Peyer's patch (tissue), 4 donors: ENCODE results near the gene FRMPD4. TPM values are rescaled to one million over a fixed set of nuclear protein-coding genes. Genes with fewer than 3 reads are reported as not detected.

Experiments
- DNase-seq, 3 donors: peaks; one replicate each; pipeline ENCODE4 v3.0.0-alpha.2; 2017 to 2019
- H3K27ac ChIP-seq, 4 donors: fragments of 200-600 bp; sonication (generic); one replicate each; pipeline ENCODE4 v1.5.1; 2016 to 2019
- H3K27me3 ChIP-seq, 2 donors: fragments of 200-600 bp; sonication (generic); one replicate each; pipeline ENCODE4 v1.5.1; 2019
- H3K36me3 ChIP-seq, 3 donors: fragments of 200-600 bp; sonication (generic); one replicate each; pipeline ENCODE4 v1.5.1; 2016 to 2019
- H3K4me1 ChIP-seq, 4 donors: fragments of 200-600 bp; sonication (generic); one replicate each; pipeline ENCODE4 v1.5.1; 2016 to 2019
- H3K4me3 ChIP-seq, 4 donors: fragments of 200-600 bp; sonication (generic); 1 replicate in 3 of 4; 2 replicates in 1 of 4; pipeline ENCODE4 v1.5.1; 2016 to 2019; ENCODE audit warnings: mild to moderate bottlenecking in 1 of 4
- H3K9me3 ChIP-seq, 4 donors: fragments of 200-600 bp; sonication (generic); one replicate each; pipeline ENCODE4 v1.5.1; 2016 to 2019; ENCODE audit warnings: mild to moderate bottlenecking in 1 of 4
- CTCF ChIP-seq, 6 experiments: fragments of 450-650 bp in 4 of 6; fragments of 200-600 bp in 2 of 6; sonication (generic) in 1 of 6; IDR thresholded peaks; one replicate each; pipeline ENCODE4 v1.5.1; 2017 to 2019; ENCODE audit warnings: antibody characterized with exemption in 6 of 6, mild to moderate bottlenecking in 3 of 6, moderate library complexity in 1 of 6
- POLR2A ChIP-seq, 2 donors: fragments of 450-650 bp; IDR thresholded peaks; one replicate each; pipeline ENCODE4 v1.5.1; 2017; ENCODE audit warnings: antibody characterized with exemption in 2 of 2, mild to moderate bottlenecking in 2 of 2, moderate library complexity in 2 of 2
- total RNA-seq, 4 donors: library from RNA; depleted of rRNA; stranded (reverse); fragments of >200 nt; gene quantifications; one replicate each; pipeline ENCODE4 v1.1.0, GENCODE V29; 2016

The FRMPD4 gene
- total RNA-seq, 4 donors from 2014 or later, result 0.19 TPM; not detected in 3

- Histone ChIP-seq H3K36me3 (no peaks in the 10 kb centered on the region), H3K27me3 (no peaks in the 10 kb centered on the region), H3K27ac (no peak overlapping the region), H3K4me1 (no peaks in the 10 kb centered on the region), H3K4me3 (no peak overlapping the region), H3K9me3 (no peaks in the 10 kb centered on the region)
- DNase-seq, result no peak
- TF ChIP-seq CTCF (IDR thresholded peaks at IDR 0.05) (no peak), POLR2A (IDR thresholded peaks at IDR 0.05) (no peak)
Measured at GRCh38 chrX:12370497-12370986, 232.3 kb downstream of the FRMPD4 start.

GRCh38 chrX:12372111-12372510 lies 233.8 kb downstream of the FRMPD4 start:
- Histone ChIP-seq H3K9me3 (no peaks in the 10 kb centered on the region), H3K4me1 (no peaks in the 10 kb centered on the region), H3K4me3 (no peak overlapping the region), H3K27me3 (no peaks in the 10 kb centered on the region), H3K27ac (no peak overlapping the region), H3K36me3 (no peaks in the 10 kb centered on the region)
- no peak for DNase-seq
- TF ChIP-seq POLR2A (IDR thresholded peaks at IDR 0.05) (no peak), CTCF (IDR thresholded peaks at IDR 0.05) (no peak)

- Histone ChIP-seq H3K27me3 (no peaks in the 10 kb centered on the region), H3K27ac (no peak overlapping the region), H3K36me3 (no peaks in the 10 kb centered on the region), H3K9me3 (no peaks in the 10 kb centered on the region), H3K4me1 (no peaks in the 10 kb centered on the region), H3K4me3 (no peak overlapping the region)
- no peak for DNase-seq
- TF ChIP-seq POLR2A (IDR thresholded peaks at IDR 0.05) (no peak), CTCF (IDR thresholded peaks at IDR 0.05) (no peak)
Measured at GRCh38 chrX:12374286-12374685, 236.0 kb downstream of the FRMPD4 start.

GRCh38 chrX:12378253-12378652 lies 240.0 kb downstream of the FRMPD4 start:
- Histone ChIP-seq H3K4me1 (no peaks in the 10 kb centered on the region), H3K9me3 (no peaks in the 10 kb centered on the region), H3K27ac (no peak overlapping the region), H3K36me3 (no peaks in the 10 kb centered on the region), H3K4me3 (no peak overlapping the region), H3K27me3 (no peaks in the 10 kb centered on the region)
- no peak for DNase-seq
- TF ChIP-seq CTCF (IDR thresholded peaks at IDR 0.05), result no peak
- no peak for TF ChIP-seq POLR2A (IDR thresholded peaks at IDR 0.05)

GRCh38 chrX:12378706-12379105 lies 240.4 kb downstream of the FRMPD4 start:
- DNase-seq, result no peak
- Histone ChIP-seq H3K4me1 (no peaks in the 10 kb centered on the region), H3K9me3 (no peaks in the 10 kb centered on the region), H3K36me3 (no peaks in the 10 kb centered on the region), H3K4me3 (no peak overlapping the region), H3K27me3 (no peaks in the 10 kb centered on the region), H3K27ac (no peak overlapping the region)
- TF ChIP-seq POLR2A (IDR thresholded peaks at IDR 0.05) (no peak), CTCF (IDR thresholded peaks at IDR 0.05) (no peak)

- Histone ChIP-seq H3K27me3 (no peaks in the 10 kb centered on the region), H3K9me3 (no peaks in the 10 kb centered on the region), H3K4me3 (no peak overlapping the region), H3K36me3 (no peaks in the 10 kb centered on the region), H3K4me1 (no peaks in the 10 kb centered on the region), H3K27ac (no peak overlapping the region)
- TF ChIP-seq POLR2A (IDR thresholded peaks at IDR 0.05) (no peak), CTCF (IDR thresholded peaks at IDR 0.05) (no peak)
- no peak for DNase-seq
Measured at GRCh38 chrX:12379671-12380070, 241.4 kb downstream of the FRMPD4 start.
